SK-N-MC (cell line): Measurements from ENCODE around the gene KITLG.
"Not testable (repeated sequence)": the region's sequence is repeated elsewhere in the genome, so short reads cannot be mapped to it uniquely, and the experiment has no call there.

Source experiments
- EZH2 ChIP-seq: fragments of 200-600 bp; sonication (generic); IDR thresholded peaks from one replicate; pipeline ENCODE4 v1.6.1; 2017; ENCODE audit warnings: antibody characterized with exemption
- FOXP2 ChIP-seq: optimal IDR thresholded peaks from 2 replicates; pipeline ENCODE3; 2011; ENCODE audit warnings: mild to moderate bottlenecking, moderate library complexity; ENCODE audit not compliant: insufficient read depth; ENCODE audit errors: extremely low read length, control extremely low read depth
- POLR2AphosphoS5 ChIP-seq: IDR thresholded peaks from 2 replicates; pipeline ENCODE4 v1.6.1; 2012; ENCODE audit warnings: mild to moderate bottlenecking, low read depth, low read length, borderline replicate concordance

GRCh38 chr12:88547949-88548348 is 32.3 kb downstream of the KITLG start:
- not testable (repeated sequence) for TF ChIP-seq POLR2AphosphoS5, EZH2, FOXP2
